ENCODE data around the gene LFNG.
"Not testable (repeated sequence)": the region's sequence is repeated elsewhere in the genome, so short reads cannot be mapped to it uniquely, and the experiment has no call there.

Gene LFNG

GRCh38 chr7:2530071-2530987, 10.8 kb downstream of the LFNG start:
- H3K27me3 ChIP-seq (ENCODE audit: control insufficient read depth in 5 of 5, insufficient read depth in 4 of 5, low read length in 5 of 5): no peaks in the 10 kb centered on the region
- peak overlapping the region; percentile 82 for H3K27ac ChIP-seq (ENCODE audit: low read depth, low read length)
- H3K4me1 ChIP-seq (ENCODE audit: control insufficient read depth in 5 of 5, insufficient read depth in 5 of 5, low read length in 5 of 5): peaks cover 0 to 68% (median 60%) of the 10 kb centered on the region in 5 donors
- H3K9me3 ChIP-seq (ENCODE audit: control insufficient read depth in 5 of 5, low read length in 5 of 5): no peaks in the 10 kb centered on the region
- no peak overlapping the region for H3K4me3 ChIP-seq (ENCODE audit: low read depth in 1 of 5, low read length in 5 of 5)
- peaks cover 0 to 39% (median 36%) of the 10 kb centered on the region in 5 donors for H3K36me3 ChIP-seq (ENCODE audit: control insufficient read depth in 5 of 5, insufficient read depth in 5 of 5, low read length in 5 of 5)
- peak overlapping the region in 2 of 5 donors; percentile 7 to 51 for H3K9ac ChIP-seq (ENCODE audit: low read length in 5 of 5)

- not testable (repeated sequence) for H3K4me3 ChIP-seq (ENCODE audit: low read depth in 1 of 5, low read length in 5 of 5)
- H3K4me1 ChIP-seq (ENCODE audit: control insufficient read depth in 5 of 5, insufficient read depth in 5 of 5, low read length in 5 of 5): peaks cover 0 to 60% (median 53%) of the 10 kb centered on the region in 5 donors
- H3K27ac ChIP-seq (ENCODE audit: low read depth, low read length): peak overlapping the region; percentile 82
These were observed 11.6 kb downstream of the LFNG start for GRCh38 chr7:2530994-2531795.

DNA sequence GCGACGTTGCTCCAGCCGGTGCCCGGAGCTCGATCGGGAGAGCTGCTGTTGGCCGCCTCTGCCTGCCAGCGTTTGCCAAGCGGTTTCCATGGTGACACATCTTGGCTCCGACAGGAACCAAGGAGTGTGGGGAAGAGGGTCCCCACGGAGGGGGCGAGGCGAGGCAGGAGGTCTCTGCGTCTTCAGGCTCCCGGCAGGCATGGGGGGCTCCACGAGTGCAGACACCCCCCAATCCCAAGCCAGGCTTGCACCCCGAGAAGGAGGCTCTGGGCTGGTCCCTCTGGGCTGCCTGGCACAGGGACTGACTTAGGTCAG, 12.2 kb downstream of the LFNG start:
- H3K4me3 ChIP-seq (ENCODE audit: low read depth in 1 of 5, low read length in 5 of 5): not testable (repeated sequence)

More at GRCh38 chr7:2530994-2531795, 11.6 kb downstream of the LFNG start:
- peaks cover 0 to 30% (median 27%) of the 10 kb centered on the region in 5 donors for H3K36me3 ChIP-seq (ENCODE audit: control insufficient read depth in 5 of 5, insufficient read depth in 5 of 5, low read length in 5 of 5)
- not testable (repeated sequence) for H3K9me3 ChIP-seq (ENCODE audit: control insufficient read depth in 5 of 5, low read length in 5 of 5); H3K9ac ChIP-seq (ENCODE audit: low read length in 5 of 5); H3K27me3 ChIP-seq (ENCODE audit: control insufficient read depth in 5 of 5, insufficient read depth in 4 of 5, low read length in 5 of 5)

GRCh38 chr7:2532199-2532772, 12.7 kb downstream of the LFNG start:
- not testable (repeated sequence) for H3K9ac ChIP-seq (ENCODE audit: low read length in 5 of 5)

More for the DNA sequence above, 12.2 kb downstream of the LFNG start:
- Histone ChIP-seq H3K4me1 (ENCODE audit: control insufficient read depth in 5 of 5, insufficient read depth in 5 of 5, low read length in 5 of 5) (peaks cover 0 to 56% (median 48%) of the 10 kb centered on the region in 5 donors), H3K36me3 (ENCODE audit: control insufficient read depth in 5 of 5, insufficient read depth in 5 of 5, low read length in 5 of 5) (peaks cover 0 to 24% (median 21%) of the 10 kb centered on the region in 5 donors)
- H3K9me3 ChIP-seq (ENCODE audit: control insufficient read depth in 5 of 5, low read length in 5 of 5); H3K9ac ChIP-seq (ENCODE audit: low read length in 5 of 5); H3K27ac ChIP-seq (ENCODE audit: low read depth, low read length); H3K27me3 ChIP-seq (ENCODE audit: control insufficient read depth in 5 of 5, insufficient read depth in 4 of 5, low read length in 5 of 5): not testable (repeated sequence)

GRCh38 chr7:2532816-2533215, 13.2 kb downstream of the LFNG start:
- H3K9me3 ChIP-seq (ENCODE audit: control insufficient read depth in 5 of 5, low read length in 5 of 5); H3K4me3 ChIP-seq (ENCODE audit: low read depth in 1 of 5, low read length in 5 of 5); H3K27ac ChIP-seq (ENCODE audit: low read depth, low read length); H3K27me3 ChIP-seq (ENCODE audit: control insufficient read depth in 5 of 5, insufficient read depth in 4 of 5, low read length in 5 of 5); H3K9ac ChIP-seq (ENCODE audit: low read length in 5 of 5): not testable (repeated sequence)
- Histone ChIP-seq H3K4me1 (ENCODE audit: control insufficient read depth in 5 of 5, insufficient read depth in 5 of 5, low read length in 5 of 5) (peaks cover 0 to 46% (median 37%) of the 10 kb centered on the region in 5 donors), H3K36me3 (ENCODE audit: control insufficient read depth in 5 of 5, insufficient read depth in 5 of 5, low read length in 5 of 5) (peaks cover 0 to 17% (median 12%) of the 10 kb centered on the region in 5 donors)

More at GRCh38 chr7:2532199-2532772, 12.7 kb downstream of the LFNG start:
- Histone ChIP-seq H3K4me1 (ENCODE audit: control insufficient read depth in 5 of 5, insufficient read depth in 5 of 5, low read length in 5 of 5) (peaks cover 0 to 51% (median 42%) of the 10 kb centered on the region in 5 donors), H3K36me3 (ENCODE audit: control insufficient read depth in 5 of 5, insufficient read depth in 5 of 5, low read length in 5 of 5) (peaks cover 0 to 19% (median 16%) of the 10 kb centered on the region in 5 donors)
- H3K9me3 ChIP-seq (ENCODE audit: control insufficient read depth in 5 of 5, low read length in 5 of 5); H3K27me3 ChIP-seq (ENCODE audit: control insufficient read depth in 5 of 5, insufficient read depth in 4 of 5, low read length in 5 of 5); H3K4me3 ChIP-seq (ENCODE audit: low read depth in 1 of 5, low read length in 5 of 5); H3K27ac ChIP-seq (ENCODE audit: low read depth, low read length): not testable (repeated sequence)

DNA sequence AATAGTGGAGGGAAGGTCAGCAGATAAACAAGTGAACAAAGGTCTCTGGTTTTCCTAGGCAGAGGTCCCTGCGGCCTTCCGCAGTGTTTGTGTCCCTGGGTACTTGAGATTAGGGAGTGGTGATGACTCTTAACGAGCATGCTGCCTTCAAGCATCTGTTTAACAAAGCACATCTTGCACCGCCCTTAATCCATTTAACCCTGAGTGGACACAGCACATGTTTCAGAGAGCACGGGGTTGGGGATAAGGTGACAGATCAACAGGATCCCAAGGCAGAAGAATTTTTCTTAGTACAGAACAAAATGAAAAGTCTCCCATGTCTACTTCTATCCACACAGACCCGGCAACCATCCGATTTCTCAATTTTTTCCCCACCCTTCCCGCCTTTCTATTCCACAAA, 14.0 kb downstream of the LFNG start:
- H3K36me3 ChIP-seq (ENCODE audit: control insufficient read depth in 5 of 5, insufficient read depth in 5 of 5, low read length in 5 of 5): peaks cover 0 to 18% (median 12%) of the 10 kb centered on the region in 5 donors
- not testable (repeated sequence) for H3K4me3 ChIP-seq (ENCODE audit: low read depth in 1 of 5, low read length in 5 of 5); H3K9ac ChIP-seq (ENCODE audit: low read length in 5 of 5); H3K9me3 ChIP-seq (ENCODE audit: control insufficient read depth in 5 of 5, low read length in 5 of 5); H3K27me3 ChIP-seq (ENCODE audit: control insufficient read depth in 5 of 5, insufficient read depth in 4 of 5, low read length in 5 of 5); H3K27ac ChIP-seq (ENCODE audit: low read depth, low read length)
- peaks cover 0 to 39% (median 31%) of the 10 kb centered on the region in 5 donors for H3K4me1 ChIP-seq (ENCODE audit: control insufficient read depth in 5 of 5, insufficient read depth in 5 of 5, low read length in 5 of 5)

DNA sequence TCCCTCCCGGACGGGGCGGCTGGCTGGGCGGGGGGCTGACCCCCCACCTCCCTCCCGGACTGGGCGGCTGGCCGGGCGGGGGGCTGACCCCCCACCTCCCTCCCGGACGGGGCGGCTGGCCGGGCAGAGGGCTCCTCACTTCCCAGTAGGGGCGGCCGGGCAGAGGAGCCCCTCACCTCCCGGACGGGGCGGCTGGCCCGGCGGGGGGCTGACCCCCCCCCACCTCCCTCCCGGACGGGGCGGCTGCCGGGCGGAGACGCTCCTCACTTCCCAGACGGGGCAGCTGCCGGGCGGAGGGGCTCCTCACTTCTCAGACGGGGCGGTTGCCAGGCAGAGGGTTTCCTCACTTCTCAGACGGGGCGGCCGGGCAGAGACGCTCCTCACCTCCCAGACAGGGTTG, 14.6 kb downstream of the LFNG start:
- not testable (repeated sequence) for H3K4me3 ChIP-seq (ENCODE audit: low read depth in 1 of 5, low read length in 5 of 5); H3K9me3 ChIP-seq (ENCODE audit: control insufficient read depth in 5 of 5, low read length in 5 of 5); H3K27me3 ChIP-seq (ENCODE audit: control insufficient read depth in 5 of 5, insufficient read depth in 4 of 5, low read length in 5 of 5); H3K27ac ChIP-seq (ENCODE audit: low read depth, low read length); H3K9ac ChIP-seq (ENCODE audit: low read length in 5 of 5)
- peaks cover 0 to 18% (median 15%) of the 10 kb centered on the region in 5 donors for H3K36me3 ChIP-seq (ENCODE audit: control insufficient read depth in 5 of 5, insufficient read depth in 5 of 5, low read length in 5 of 5)
- peaks cover 0 to 32% (median 24%) of the 10 kb centered on the region in 5 donors for H3K4me1 ChIP-seq (ENCODE audit: control insufficient read depth in 5 of 5, insufficient read depth in 5 of 5, low read length in 5 of 5)

DNA sequence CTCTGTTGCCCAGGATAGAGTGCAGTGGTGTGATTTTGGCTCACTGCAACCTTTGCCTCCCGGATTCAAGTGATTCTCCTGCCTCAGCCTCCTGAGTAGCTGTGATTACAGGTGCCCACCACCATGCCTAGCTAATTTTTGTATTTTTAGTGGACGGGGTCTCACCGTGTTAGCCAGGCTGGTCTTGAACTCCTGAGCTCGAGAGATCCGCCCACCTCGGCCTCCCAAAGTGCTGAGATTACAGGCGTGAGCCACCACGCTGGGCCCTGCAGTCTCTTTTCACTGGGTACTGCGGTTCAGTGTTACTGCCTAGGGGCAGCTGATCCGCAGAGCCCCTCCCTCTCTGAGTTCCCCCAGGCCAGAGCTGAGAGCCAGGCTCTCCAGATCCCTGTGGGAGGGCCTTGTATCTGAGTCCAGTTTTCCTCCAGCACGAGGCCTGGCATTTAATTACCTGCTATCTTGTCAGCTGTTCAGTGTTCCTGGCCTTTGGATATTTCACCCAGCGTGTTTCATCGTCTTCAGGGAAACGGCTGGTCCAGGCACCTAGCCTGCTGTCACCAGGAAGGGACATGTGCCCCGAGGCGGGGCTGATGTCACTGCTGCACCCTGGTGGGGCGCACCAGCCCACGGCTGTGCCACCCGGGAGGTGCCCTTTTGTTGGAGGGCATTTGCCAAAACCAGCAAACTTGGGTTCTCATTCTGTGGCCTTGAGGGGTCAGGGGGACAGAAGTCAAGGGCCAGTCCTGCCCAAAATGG, 16.5 kb downstream of the LFNG start:
- Histone ChIP-seq H3K4me1 (ENCODE audit: control insufficient read depth in 5 of 5, insufficient read depth in 5 of 5, low read length in 5 of 5) (peaks cover 0 to 14% (median 6%) of the 10 kb centered on the region in 5 donors), H3K36me3 (ENCODE audit: control insufficient read depth in 5 of 5, insufficient read depth in 5 of 5, low read length in 5 of 5) (peaks cover 0 to 34% (median 29%) of the 10 kb centered on the region in 5 donors)
- not testable (repeated sequence) for H3K27ac ChIP-seq (ENCODE audit: low read depth, low read length); H3K27me3 ChIP-seq (ENCODE audit: control insufficient read depth in 5 of 5, insufficient read depth in 4 of 5, low read length in 5 of 5); H3K9ac ChIP-seq (ENCODE audit: low read length in 5 of 5); H3K4me3 ChIP-seq (ENCODE audit: low read depth in 1 of 5, low read length in 5 of 5); H3K9me3 ChIP-seq (ENCODE audit: control insufficient read depth in 5 of 5, low read length in 5 of 5)

- Histone ChIP-seq H3K9me3 (ENCODE audit: control insufficient read depth in 5 of 5, low read length in 5 of 5) (no peaks in the 10 kb centered on the region), H3K4me3 (ENCODE audit: low read depth in 1 of 5, low read length in 5 of 5) (no peak overlapping the region), H3K4me1 (ENCODE audit: control insufficient read depth in 5 of 5, insufficient read depth in 5 of 5, low read length in 5 of 5) (peaks cover 0 to 3% (median 3%) of the 10 kb centered on the region in 5 donors), H3K36me3 (ENCODE audit: control insufficient read depth in 5 of 5, insufficient read depth in 5 of 5, low read length in 5 of 5) (peaks cover 0 to 55% (median 50%) of the 10 kb centered on the region in 5 donors), H3K27me3 (ENCODE audit: control insufficient read depth in 5 of 5, insufficient read depth in 4 of 5, low read length in 5 of 5) (no peaks in the 10 kb centered on the region), H3K27ac (ENCODE audit: low read depth, low read length) (no peak overlapping the region), H3K9ac (ENCODE audit: low read length in 5 of 5) (no peak overlapping the region)
These were observed 18.6 kb downstream of the LFNG start for GRCh38 chr7:2537981-2538851.
